Measurements from ENCODE around the gene RAB40C.

Gene RAB40C
- total RNA-seq, result 2.8 to 23.5 (median 10.3) reads per million in 18 experiments

GRCh38 chr16:589658-590187, at the start of gene RAB40C:
TSS of gene RAB40C (plus strand) at chr16:590066. CDS start at chr16:590292, 226 bp downstream.
- DNase-seq, result peak; percentile 97 to 98

- no peak for DNase-seq
These were observed 49.1 kb upstream of the RAB40C start for GRCh38 chr16:540645-541340.

- DNase-seq, result no peak
These were observed 46.3 kb upstream of the RAB40C start for GRCh38 chr16:543301-544164.

- DNase-seq, result no peak
These were observed 45.3 kb upstream of the RAB40C start for GRCh38 chr16:544517-544916.

- DNase-seq, result peak; percentile 40 to 71
These were observed 42.7 kb upstream of the RAB40C start for GRCh38 chr16:546909-547770.

- no peak for DNase-seq
These were observed 41.3 kb upstream of the RAB40C start for GRCh38 chr16:548586-548985.

- no peak for DNase-seq
These were observed 40.2 kb upstream of the RAB40C start for GRCh38 chr16:549544-550263.

GRCh38 chr16:551210-551609, 38.7 kb upstream of the RAB40C start:
- DNase-seq, result no peak

- no peak for DNase-seq
These were observed 37.7 kb upstream of the RAB40C start for GRCh38 chr16:552171-552570.

GRCh38 chr16:553601-554296, 36.1 kb upstream of the RAB40C start:
- DNase-seq, result no peak

GRCh38 chr16:554297-554621, 35.6 kb upstream of the RAB40C start:
- no peak for DNase-seq

GRCh38 chr16:554640-555365, 35.1 kb upstream of the RAB40C start:
- no peak for DNase-seq

GRCh38 chr16:555528-556473, 34.1 kb upstream of the RAB40C start:
- no peak for DNase-seq

GRCh38 chr16:556474-557173, 33.2 kb upstream of the RAB40C start:
- DNase-seq, result no peak

GRCh38 chr16:557463-558297, 32.2 kb upstream of the RAB40C start:
- DNase-seq, result no peak

GRCh38 chr16:558298-559020, 31.4 kb upstream of the RAB40C start:
- no peak for DNase-seq

GRCh38 chr16:559021-559380, 30.9 kb upstream of the RAB40C start:
- DNase-seq, result no peak

All from inflammatory macrophage (primary cell).